HepG2 (cell line): Measurements from ENCODE around the gene RPL41. TPM values are rescaled to one million over a fixed set of nuclear protein-coding genes. Genes with fewer than 3 reads are reported as not detected.

Experiments used
- AGO1 ChIP-seq: fragments of 200-400 bp; formaldehyde crosslinking; IDR thresholded peaks from 2 replicates; pipeline ENCODE4 v1.6.1; 2017; ENCODE audit warnings: mild to moderate bottlenecking, low read depth, low read length, moderate library complexity; ENCODE audit not compliant: poor library complexity, severe bottlenecking
- CBX1 ChIP-seq: IDR thresholded peaks from one replicate; pipeline ENCODE4 v1.6.1; 2016; ENCODE audit warnings: antibody characterized with exemption, low read depth
- CC2D1A ChIP-seq: sonication (generic); formaldehyde crosslinking; IDR thresholded peaks from 2 replicates; pipeline ENCODE4 v1.8.1; 2023; ENCODE audit warnings: mild to moderate bottlenecking, missing genetic modification reagents
- DNMT3B ChIP-seq: conservative IDR thresholded peaks from 2 replicates; pipeline ENCODE4 v1.6.1; 2016; ENCODE audit warnings: missing biosample characterization, control low read depth
- EHMT2 ChIP-seq: fragments of 200-600 bp; sonication (generic); IDR thresholded peaks from 2 replicates; pipeline ENCODE4 v1.7.0; 2017; ENCODE audit warnings: antibody characterized with exemption, low read depth, low read length, borderline replicate concordance
- FOXO4 ChIP-seq: sonication (generic); formaldehyde crosslinking; conservative IDR thresholded peaks from 2 replicates; pipeline ENCODE4 v1.8.1; 2023; ENCODE audit warnings: missing genetic modification reagents
- FOXP1 ChIP-seq, 2 experiments: fragments of 450-650 bp in 1 of 2; IDR thresholded peaks; 2 replicates each; pipeline ENCODE4 v1.6.1; 2017 to 2018; ENCODE audit warnings: antibody characterized with exemption in 1 of 2
- HOXD1 ChIP-seq: sonication (generic); formaldehyde crosslinking; IDR thresholded peaks from 2 replicates; pipeline ENCODE4 v1.5.0; 2020; ENCODE audit warnings: missing genetic modification reagents
- IRF1 ChIP-seq: sonication (generic); formaldehyde crosslinking; IDR thresholded peaks from 2 replicates; pipeline ENCODE4 v1.4.0; 2020; ENCODE audit warnings: low read depth, mild to moderate bottlenecking, missing genetic modification reagents
- KAT2B ChIP-seq: fragments of 150-350 bp; IDR thresholded peaks from 2 replicates; pipeline ENCODE4 v1.6.1; 2014; ENCODE audit warnings: low read depth, low read length, borderline replicate concordance
- KLF6 ChIP-seq: IDR thresholded peaks from 2 replicates; pipeline ENCODE4 v1.8.0; 2016; ENCODE audit warnings: missing biosample characterization, missing genetic modification reagents
- MYNN ChIP-seq: sonication (generic); formaldehyde crosslinking; IDR thresholded peaks from 2 replicates; pipeline ENCODE4 v1.4.0; 2020; ENCODE audit warnings: mild to moderate bottlenecking, low read depth, missing genetic modification reagents
- NFIB ChIP-seq: sonication (generic); formaldehyde crosslinking; IDR thresholded peaks from 2 replicates; pipeline ENCODE4 v1.9.0; 2021; ENCODE audit warnings: missing genetic modification reagents, mild to moderate bottlenecking, borderline replicate concordance
- NKX3-1 ChIP-seq: sonication (generic); formaldehyde crosslinking; IDR thresholded peaks from 2 replicates; pipeline ENCODE4 v1.5.0; 2020; ENCODE audit warnings: missing genetic modification reagents
- RFX5 ChIP-seq: IDR thresholded peaks from 2 replicates; pipeline ENCODE4 v1.6.1; 2011; ENCODE audit warnings: low read depth, low read length, improper control_type of control experiment
- RXRA ChIP-seq: sonication (generic); formaldehyde crosslinking; IDR thresholded peaks from 2 replicates; pipeline ENCODE4 v1.5.1; 2020; ENCODE audit warnings: missing genetic modification reagents
- SRSF9 ChIP-seq: fragments of 200-400 bp; formaldehyde crosslinking; IDR thresholded peaks from 2 replicates; pipeline ENCODE4 v1.6.1; 2018; ENCODE audit warnings: borderline replicate concordance, mild to moderate bottlenecking, low read depth, low read length; ENCODE audit not compliant: insufficient read depth, poor library complexity, severe bottlenecking
- STAG1 ChIP-seq: sonication (generic); formaldehyde crosslinking; IDR thresholded peaks from 2 replicates; pipeline ENCODE4 v1.4.0; 2020; ENCODE audit warnings: missing genetic modification reagents
- TBX2 ChIP-seq: sonication (generic); formaldehyde crosslinking; IDR thresholded peaks from 2 replicates; pipeline ENCODE4 v1.5.0; 2020; ENCODE audit warnings: missing genetic modification reagents, mild to moderate bottlenecking, borderline replicate concordance
- THAP7 ChIP-seq: sonication (generic); formaldehyde crosslinking; IDR thresholded peaks from 2 replicates; pipeline ENCODE4 v1.8.1; 2023; ENCODE audit warnings: mild to moderate bottlenecking, missing genetic modification reagents
- ZFP62 ChIP-seq: sonication (generic); formaldehyde crosslinking; IDR thresholded peaks from 2 replicates; pipeline ENCODE4 v1.4.0; 2020; ENCODE audit warnings: missing genetic modification reagents
- ZNF143 ChIP-seq: sonication (generic); formaldehyde crosslinking; IDR thresholded peaks from 2 replicates; pipeline ENCODE4 v1.4.0; 2020; ENCODE audit warnings: missing genetic modification reagents
- ZNF180 ChIP-seq: sonication (generic); formaldehyde crosslinking; IDR thresholded peaks from 2 replicates; pipeline ENCODE4 v1.4.0; 2020; ENCODE audit warnings: low read depth, missing genetic modification reagents, borderline replicate concordance
- ZNF333 ChIP-seq: sonication (generic); formaldehyde crosslinking; IDR thresholded peaks from 2 replicates; pipeline ENCODE4 v1.4.0; 2020; ENCODE audit warnings: mild to moderate bottlenecking, missing genetic modification reagents, borderline replicate concordance
- ZNF546 ChIP-seq: sonication (generic); formaldehyde crosslinking; conservative IDR thresholded peaks from 2 replicates; pipeline ENCODE4 v1.8.1; 2023; ENCODE audit warnings: mild to moderate bottlenecking, missing genetic modification reagents
- ZNF7 ChIP-seq: IDR thresholded peaks from 2 replicates; pipeline ENCODE4 v1.6.1; 2016; ENCODE audit warnings: missing biosample characterization, missing genetic modification reagents
- polyA plus RNA-seq, 8 experiments: library from polyadenylated mRNA; depleted of rRNA in 3 of 8; stranded (reverse) in 7 of 8; unstranded in 1 of 8; fragments of >200 nt; fragmentation: Illumina TruSeq in 4 of 8; extraction: Trizol in 4 of 8; gene quantifications; 2 replicates each; pipeline versions ENCODE4 v1.2.1 to v1.2.3, GENCODE V29; 2011 to 2016; ENCODE audit warnings: low read depth in 4 of 8, missing spikeins in 1 of 8, mixed read lengths in 1 of 8; ENCODE audit not compliant: insufficient read depth in 1 of 8
- total RNA-seq, 5 experiments: library from RNA; depleted of rRNA; stranded (reverse); fragments of >200 nt; fragmentation: Illumina TruSeq; extraction: Trizol; gene quantifications; 2 replicates each; pipeline ENCODE4 v1.2.3, GENCODE V29; 2016; ENCODE audit warnings: low read depth in 1 of 5

The RPL41 gene
- total and polyA plus RNA-seq, 2 of the 13 experiments (the other 11 are each of a cell fraction or from before 2014, with no cell fraction given) = 4,012 to 7,670 TPM

DNA sequence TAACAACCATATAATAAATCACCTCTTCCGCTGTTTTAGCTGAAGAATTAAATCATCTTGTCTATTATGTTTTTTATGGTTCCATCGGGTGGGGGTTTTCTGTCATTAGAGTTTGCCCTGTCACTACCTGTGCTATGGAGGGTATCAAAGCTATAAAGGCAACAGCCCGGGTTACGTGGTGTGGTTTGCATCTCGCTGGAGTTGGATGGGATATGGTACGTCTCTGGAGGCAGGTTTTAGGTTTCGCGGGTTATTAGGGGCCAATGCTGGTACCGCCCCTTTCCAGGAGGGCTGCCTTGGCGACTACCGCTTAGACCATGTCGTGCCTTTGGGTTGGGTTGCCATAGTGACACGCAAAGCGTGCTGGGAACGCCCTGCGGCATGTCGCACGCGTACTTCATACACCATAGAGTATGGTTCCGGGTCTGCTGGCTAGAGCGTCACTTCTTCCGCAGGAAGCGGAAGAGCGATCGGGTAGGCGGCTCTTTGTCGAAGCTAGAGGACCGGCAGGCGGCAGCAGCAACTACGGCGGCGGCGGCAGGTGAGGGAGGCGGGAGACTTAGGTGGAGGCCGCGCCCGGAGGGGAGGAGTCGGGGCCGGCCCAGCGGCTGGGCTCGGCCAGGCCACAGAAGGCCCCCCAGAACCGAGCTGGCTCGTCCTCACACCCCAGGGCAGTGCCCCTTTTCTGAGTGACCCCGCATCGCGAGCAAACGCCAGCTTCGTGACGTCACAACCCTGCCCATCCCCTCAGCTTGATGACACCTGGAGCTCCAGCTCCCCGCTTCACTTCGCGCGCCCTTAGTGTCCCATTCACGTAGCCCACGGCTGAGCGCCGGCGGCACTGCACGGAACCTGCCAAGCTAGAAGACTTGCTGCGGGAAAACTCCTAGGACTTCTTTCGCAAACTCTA lies 1.6 kb downstream of the RPL41 start, which contains the start of gene ZC3H10 (continued):
- TF ChIP-seq FOXO4 (CRISPR knock-in tag) (no peak), TBX2 (peak; percentile 89), SRSF9 (no peak), ZFP62 (CRISPR knock-in tag) (no peak), ZNF7 (CRISPR knock-in tag) (no peak), KLF6 (CRISPR knock-in tag) (peak; percentile 82; the same call in 1 of the 2 replicates), NFIB (CRISPR knock-in tag) (no peak), ZNF143 (CRISPR knock-in tag) (peak; percentile 91), FOXP1 (IDR thresholded peaks at IDR 0.05) (0 out of 2 replicates have a peak, but pooled peaks have one; percentile 11), FOXP1 (CRISPR knock-in tag; IDR thresholded peaks at IDR 0.05) (no peak), CBX1 (peak; percentile 89), RXRA (CRISPR knock-in tag) (peak; percentile 87), IRF1 (CRISPR knock-in tag) (no peak), ZNF333 (0 out of 2 replicates have a peak, but pooled peaks have one; percentile 51), AGO1 (peak; percentile 100), MYNN (no peak), RFX5 (peak; percentile 59), STAG1 (peak; percentile 31; the same call in 1 of the 2 replicates), THAP7 (no peak), CC2D1A (no peak), EHMT2 (no peak), ZNF546 (CRISPR knock-in tag) (no peak), KAT2B (no peak), DNMT3B (CRISPR knock-in tag) (peak; percentile 73; the same call in 1 of the 2 replicates), ZNF180 (CRISPR knock-in tag) (no peak), NKX3-1 (CRISPR knock-in tag) (no peak), HOXD1 (peak; percentile 83; the same call in 1 of the 2 replicates)
